GM12875 (cell line): ENCODE results near the gene AXIN2.

Source experiments
- H3K4me3 ChIP-seq: one replicate; pipeline ENCODE4 v1.5.1; 2011; ENCODE audit warnings: low read depth, low read length, control low read depth
- CTCF ChIP-seq: IDR thresholded peaks from 2 replicates; pipeline ENCODE4 v1.5.1; 2011; ENCODE audit warnings: low read depth, mild to moderate bottlenecking, control low read depth, inconsistent platforms, low read length, moderate library complexity, borderline replicate concordance; ENCODE audit not compliant: insufficient read depth

AXIN2 gene

GRCh38 chr17:65592125-65592965, 30.9 kb upstream of the AXIN2 start:
- H3K4me3 ChIP-seq = no peak overlapping the region
- TF ChIP-seq CTCF = no peak

- TF ChIP-seq CTCF = no peak
- no peak overlapping the region for H3K4me3 ChIP-seq
Observed at GRCh38 chr17:65589321-65589720, 27.9 kb upstream of the AXIN2 start.

- H3K4me3 ChIP-seq = no peak overlapping the region
- TF ChIP-seq CTCF = no peak
Observed at GRCh38 chr17:65588181-65588808, 26.8 kb upstream of the AXIN2 start.

- no peak overlapping the region for H3K4me3 ChIP-seq
- no peak for TF ChIP-seq CTCF
Observed at GRCh38 chr17:65587534-65588180, 26.2 kb upstream of the AXIN2 start.

GRCh38 chr17:65586899-65587298, 25.5 kb upstream of the AXIN2 start:
- H3K4me3 ChIP-seq = no peak overlapping the region
- no peak for TF ChIP-seq CTCF

GRCh38 chr17:65584604-65585521, 23.4 kb upstream of the AXIN2 start:
- TF ChIP-seq CTCF = no peak
- H3K4me3 ChIP-seq = no peak overlapping the region
